CD4-positive, alpha-beta T cell treated with Interleukin-1 beta for 1 hour (primary cell): ENCODE results near the gene SLC34A3.
"Not testable (repeated sequence)": the region's sequence is repeated elsewhere in the genome, so short reads cannot be mapped to it uniquely, and the experiment has no call there.

Source experiments
- DNase-seq, 2 donors: peaks; one replicate each; pipeline ENCODE4 v3.0.0-alpha.2; 2020 to 2022

SLC34A3 gene

DNA sequence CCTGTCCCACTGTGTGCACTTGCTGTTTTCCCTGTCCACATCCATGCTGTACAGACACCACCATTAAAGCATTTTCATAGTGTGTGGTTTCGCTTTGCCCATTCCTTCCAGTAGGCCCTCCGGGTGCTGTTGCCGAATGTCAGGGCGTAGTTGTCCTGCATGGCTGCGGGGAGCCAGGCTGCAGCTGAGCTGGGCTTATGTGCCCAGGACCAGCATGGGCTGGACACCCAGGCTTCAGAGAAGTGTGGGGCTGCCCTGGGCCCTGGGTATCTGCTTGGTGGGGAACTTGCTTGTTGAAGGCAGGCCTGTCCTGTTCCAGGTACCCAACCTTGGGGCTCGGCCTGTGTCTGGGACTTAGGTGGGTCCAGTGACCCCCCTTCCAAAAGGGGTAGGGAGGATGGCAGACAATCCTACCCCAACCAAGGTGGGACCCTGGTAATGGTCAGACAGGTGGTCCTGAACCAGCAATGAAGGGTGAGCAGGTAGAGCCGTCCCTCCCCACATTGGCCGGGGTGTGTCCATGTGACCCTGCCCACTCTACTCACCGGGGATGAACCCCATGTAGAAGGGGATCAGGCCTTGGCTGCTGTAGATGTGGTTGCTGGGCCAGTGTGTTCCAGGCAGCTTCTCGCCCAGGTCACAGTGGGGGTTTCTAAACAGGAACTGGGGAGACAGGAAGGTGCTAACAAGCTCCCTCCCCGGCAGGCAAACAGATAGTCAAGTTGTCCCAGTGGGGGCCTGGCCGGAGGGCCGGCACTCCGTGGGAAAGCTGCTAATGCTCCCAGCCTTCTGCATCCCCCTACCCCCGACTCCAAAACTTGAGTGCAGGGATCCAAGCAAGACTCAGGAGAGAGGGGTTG is 13.2 kb downstream of the SLC34A3 start:
- DNase-seq: peak in 1 of 2 donors; percentile 11

DNA sequence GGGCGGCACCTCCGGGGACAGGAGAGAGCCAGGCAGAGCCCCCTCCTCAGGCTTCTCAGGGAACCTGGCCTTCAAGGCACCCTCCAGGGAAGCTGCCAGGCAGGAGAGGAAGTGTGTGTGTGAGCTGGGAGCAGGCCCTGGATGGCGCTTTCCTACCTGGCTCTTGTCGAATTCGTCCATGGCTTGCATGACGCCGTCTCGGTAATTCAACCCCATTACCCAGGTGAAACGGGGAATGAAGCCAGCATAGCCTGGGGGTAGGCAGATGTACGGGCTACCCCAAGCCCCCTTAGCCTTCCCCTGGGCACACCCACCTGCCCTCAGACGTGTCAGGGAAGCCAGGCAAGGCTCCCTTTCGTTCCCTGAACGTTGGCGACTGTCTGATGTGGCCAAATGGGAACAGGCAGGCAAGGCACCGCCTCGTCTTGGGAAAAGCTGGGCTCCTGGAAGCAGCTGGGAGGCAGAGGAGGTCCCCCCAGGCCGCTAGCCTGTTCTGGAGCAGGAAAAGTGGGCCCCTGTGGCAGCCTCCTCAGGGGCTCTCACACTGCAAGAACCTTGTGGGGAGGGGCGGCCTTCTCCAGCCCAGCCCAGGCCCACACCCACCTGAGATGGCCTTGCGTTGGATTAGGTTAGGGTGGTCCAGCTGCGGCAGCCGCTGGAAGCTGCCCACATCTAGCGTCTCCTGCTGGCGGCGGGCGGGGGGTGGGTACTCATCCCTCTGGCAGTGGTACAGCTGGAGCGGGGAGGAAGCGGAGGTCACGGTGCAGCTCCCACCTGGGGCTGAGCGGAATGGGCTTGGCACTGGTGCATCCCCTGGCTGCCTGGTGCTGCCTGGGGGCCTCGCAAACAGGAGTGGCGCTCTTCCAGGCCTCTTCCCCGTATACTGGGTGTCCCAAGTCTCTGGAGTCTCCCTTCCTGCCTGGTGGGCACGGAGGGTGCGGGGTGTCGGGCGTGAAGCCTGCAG is 14.1 kb downstream of the SLC34A3 start:
- DNase-seq: no peak

DNA sequence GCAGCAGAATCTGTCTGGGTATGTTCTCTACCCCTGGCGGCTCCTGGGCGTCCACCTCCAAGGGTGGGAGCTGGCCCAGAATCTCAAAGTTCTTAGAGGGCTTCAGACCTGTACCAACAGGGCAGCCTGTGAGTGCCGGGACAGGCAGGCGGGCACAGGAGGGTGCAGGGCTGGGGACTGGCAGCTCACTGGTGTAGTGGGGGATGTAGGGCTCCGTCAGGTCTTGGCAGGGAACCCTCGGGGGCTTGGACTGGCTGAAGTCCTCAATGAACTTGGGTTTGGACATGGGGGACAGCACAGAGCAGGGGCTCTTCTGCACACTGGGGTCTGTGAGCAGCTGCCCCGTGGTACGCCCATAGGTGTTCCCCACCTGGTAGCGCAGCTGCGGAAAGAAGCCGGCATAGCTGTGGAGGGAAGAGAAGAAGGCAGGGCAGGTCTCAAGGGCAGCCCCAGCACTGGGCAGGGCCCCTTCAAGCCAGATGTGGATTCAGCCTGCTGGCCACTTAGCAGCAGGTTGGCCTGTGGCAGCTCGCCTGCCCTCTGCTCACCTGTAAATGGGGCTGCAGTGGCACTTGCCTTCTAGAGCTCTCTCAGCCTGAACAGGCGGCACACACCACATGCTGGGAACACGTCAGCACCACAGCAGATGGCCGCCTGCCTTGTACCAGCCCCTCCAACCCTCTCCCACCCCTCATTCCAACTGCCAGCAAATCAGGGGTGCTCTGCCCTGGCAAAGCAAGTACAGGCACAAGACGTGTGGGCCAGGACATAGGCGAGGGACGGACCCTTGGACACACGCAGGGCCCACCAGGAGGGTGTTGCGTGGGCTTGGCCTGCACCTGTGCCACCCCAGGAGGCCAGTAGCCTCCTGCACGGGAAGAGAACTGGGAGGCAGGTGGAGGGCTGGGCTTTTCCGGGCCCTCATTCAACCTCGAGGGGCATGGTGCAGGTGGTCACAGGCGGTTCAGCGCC is 15.0 kb downstream of the SLC34A3 start:
- no peak for DNase-seq

DNA sequence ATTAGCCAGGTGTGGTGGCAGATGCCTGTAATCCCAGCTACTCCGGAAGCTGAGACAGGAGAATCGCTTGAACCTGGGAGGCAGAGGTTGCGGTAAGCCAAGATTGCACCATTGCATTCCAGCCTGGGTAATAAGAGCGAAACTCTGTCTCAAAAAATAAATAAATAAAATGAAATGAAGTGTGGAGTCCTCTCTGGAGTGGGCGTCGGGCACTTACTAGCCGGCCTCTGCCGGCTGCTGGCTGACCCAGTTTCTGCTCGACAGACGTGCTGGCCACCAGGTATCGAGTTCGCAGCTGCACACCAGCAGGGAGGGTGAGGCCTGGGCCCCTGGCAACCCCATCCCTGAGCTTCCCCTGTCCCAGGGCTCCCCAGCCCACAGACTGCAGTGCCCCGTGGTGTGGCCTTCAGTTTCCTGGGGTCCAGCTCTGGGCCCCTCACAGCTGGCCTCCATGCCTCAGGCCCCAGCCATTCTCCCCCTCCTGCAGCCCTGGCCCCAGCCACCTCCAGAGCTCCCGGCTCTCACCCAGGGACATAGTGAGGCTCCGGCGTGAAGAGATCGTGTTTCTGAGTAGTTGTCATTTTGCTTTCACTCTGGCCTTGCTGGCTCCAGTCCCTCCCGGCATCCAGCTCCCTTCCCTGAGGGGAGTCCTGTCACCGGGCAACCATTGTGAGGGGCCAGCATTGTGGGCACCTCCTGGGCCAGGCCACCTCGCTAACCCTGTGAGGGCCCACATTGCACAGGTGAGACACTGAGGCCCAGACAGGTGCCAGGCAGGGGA is 16.6 kb downstream of the SLC34A3 start:
- DNase-seq: no peak

DNA sequence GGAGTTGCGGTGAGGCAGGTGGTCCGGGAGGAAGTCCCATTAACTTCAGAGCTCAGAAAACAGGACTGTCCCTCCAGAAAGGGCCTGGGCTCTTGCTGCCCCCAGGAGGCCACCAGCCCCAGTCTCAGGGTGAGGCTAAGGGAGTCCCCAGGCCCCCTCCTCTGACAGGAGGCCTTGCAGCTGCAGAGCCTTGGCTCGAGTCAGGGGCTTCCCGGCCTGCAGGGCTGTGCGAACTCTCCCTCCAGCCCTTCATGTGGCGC is 17.1 kb downstream of the SLC34A3 start:
- DNase-seq: no peak

DNA sequence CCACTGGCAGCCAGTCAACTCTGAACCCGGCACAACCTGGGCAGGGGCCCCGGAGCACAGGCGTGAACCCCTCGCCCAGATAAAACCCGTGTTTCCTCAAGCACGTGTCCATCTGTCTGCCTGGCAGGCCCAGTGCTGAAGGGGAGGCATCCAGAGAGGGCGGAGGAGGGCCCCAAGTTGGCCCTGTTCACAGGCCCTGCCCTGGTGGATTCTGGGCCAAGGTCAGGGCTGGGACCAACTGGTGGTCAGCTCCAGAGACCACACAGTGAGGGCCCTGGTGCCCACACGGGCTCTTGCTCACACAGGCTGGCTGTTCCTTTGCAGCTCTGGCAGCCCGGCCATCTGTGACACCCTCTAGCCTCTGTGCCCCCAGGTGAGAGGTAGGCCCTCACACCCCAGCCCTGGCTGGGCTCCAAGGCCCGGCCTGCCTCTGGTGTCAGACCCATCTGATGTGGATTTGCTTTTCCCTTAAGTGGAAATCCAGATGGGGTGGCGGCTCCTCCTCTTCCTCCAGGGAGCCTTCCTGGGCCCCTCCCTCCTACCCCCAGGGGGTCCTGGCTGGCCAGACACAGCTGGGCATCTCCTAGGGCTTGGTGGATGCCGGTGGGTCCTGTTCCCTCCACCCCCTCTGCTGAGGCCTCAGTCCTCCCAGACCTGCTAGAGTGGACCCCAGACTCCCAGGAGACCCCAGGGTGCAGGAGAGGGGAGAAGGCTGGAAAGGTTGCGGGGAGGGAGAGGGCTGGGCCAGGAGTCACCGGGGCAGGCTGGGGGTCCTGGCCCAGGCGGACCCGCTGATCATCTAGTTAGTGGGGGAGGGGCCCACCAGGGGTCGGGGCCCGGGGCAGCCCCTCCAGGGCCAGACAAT is 19.9 kb downstream of the SLC34A3 start:
- no peak for DNase-seq

DNA sequence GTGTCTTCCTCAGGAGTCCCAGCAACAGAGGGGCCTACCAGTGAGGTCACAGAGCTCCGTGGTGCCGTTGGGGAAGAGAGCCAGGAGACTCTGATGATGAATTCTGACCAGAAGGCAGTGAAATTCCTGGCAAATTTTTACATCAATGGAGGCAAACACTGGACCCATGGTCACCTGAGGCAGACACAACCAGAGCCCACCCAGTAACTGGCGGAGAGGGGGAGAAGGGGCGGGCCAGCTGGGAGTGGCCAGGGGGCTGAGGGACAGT is 20.4 kb downstream of the SLC34A3 start, which contains the start of gene STPG3:
STPG3 (plus strand) TSS at position 93 of the 268 bp plus-strand sequence; CDS start at position 94, 1 bp downstream.
- DNase-seq: no peak

DNA sequence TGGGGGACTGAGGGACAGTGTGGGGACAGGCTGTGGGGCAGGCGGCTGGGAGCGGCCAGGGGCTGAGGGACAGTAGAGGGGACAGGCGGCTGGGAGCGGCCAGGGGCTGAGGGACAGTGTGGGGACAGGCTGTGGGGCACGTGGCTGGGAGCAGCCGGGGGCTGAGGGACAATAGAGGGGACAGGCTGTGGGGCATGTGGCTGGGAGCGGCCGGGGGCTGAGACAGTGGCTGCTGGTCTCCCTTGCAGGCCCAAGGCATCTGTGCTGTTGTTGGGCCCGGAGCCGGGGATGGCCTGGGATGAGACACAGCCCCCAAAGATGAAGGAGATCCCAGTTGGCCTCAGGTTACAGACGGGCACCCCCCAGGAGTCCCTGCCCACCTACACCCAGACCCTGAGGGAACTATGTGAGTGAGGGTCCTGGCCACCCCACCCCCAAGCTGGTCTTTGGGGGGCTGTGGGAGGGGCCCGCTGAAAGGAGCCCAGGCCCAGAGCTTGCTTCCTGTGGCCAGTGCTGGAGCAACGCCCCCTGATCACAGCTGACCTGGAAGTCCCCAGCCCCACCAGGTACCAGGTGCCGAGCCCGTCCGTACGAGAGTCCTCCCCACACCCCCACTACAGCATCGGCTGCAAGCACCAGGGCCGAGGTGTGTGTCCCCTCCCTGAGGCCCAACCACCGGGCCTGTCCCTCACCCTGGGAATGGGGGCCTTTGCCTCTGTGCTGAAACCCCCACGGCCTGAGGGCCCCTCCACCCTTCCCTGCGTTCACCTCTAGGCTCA is 21.0 kb downstream of the SLC34A3 start:
- DNase-seq: no peak

DNA sequence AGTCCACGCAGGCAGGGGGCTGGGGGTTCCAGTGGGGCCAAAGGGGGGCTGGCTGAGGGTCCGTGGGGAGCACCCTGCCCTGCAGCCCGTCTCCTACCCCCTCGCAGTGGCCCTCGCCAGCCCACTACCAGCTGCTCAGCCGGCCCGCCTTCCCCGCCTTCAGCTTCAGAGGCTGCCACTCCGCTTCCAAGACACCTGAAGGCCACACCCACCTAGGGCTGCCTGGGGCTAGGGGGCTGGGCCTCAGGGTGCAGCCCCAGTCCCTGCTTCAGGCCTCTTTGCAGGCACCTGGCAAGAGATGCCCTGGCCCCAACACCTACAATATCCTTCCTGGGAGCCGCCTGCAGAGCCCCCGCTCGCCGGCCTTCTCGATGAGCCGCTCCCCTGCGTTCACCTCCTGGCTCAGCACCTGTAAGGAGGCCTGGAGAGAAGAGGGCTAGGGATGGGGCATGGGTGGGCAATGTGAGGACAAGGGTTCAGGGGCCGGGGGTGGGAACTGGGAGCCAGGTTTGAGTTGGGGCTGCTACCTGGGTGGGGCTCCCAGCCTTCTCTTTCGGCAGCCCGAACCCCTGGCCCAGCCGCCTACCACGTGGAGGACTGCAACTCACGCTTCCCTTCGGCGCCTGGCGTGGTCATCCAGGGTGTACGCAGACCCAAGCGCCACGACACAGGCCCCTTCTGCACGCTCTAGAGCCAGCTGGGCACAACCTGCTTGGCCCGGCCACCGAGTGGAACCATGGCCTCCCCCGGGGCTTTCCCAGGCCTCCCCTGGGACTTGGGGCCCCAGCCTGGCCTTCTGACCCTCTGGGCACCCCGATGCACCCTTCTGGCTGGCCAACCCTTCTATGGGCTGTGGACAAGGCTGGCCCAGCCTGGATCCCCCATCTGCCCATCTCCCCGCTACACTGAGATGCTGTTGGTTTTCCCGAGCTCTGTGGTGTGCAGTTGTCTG is 22.1 kb downstream of the SLC34A3 start:
- DNase-seq: no peak

DNA sequence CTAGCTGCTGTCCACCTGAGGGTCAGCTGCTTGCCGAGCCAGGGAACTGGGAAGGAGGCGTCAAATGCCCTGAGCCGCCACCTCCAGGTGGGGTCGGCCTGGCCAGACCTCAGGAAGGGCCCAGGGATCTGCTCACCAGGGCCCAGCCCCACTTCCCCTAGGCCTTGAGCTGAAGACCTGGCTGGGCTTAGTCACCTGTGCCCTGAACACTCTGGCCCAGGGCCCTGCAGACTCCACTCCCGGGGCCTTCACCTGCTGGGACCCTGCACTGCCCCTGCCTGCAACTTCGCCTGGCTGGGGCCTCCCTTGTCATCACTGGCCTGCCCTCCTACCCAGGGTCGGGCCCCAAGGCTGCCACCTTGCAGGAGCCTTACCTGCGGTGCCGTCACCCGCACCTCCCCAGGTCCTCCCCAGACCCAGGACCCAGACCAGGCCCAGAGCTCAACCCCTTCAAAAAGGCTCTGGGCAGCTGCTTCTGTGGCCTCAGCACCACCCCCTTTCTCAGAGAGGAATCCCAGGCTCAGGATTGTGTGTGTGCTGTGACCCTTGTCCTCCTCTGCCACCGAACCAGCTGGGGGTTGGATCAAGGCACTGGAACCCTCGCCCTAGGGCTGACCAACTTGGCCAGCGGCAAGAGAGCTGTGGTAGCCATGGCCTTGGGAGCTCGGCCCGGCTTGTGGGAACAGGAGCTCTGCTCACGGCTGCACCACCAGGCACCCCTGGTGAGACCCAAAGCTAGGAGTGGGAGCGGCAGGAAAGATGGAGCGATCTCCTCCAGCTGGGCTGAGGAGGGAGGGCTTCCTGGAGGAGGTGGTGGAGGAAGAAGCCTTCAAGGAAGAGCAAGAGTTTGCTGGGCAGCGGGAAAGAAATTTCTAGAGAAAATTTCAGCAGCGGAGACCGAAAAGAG is 23.3 kb downstream of the SLC34A3 start:
- DNase-seq: no peak

DNA sequence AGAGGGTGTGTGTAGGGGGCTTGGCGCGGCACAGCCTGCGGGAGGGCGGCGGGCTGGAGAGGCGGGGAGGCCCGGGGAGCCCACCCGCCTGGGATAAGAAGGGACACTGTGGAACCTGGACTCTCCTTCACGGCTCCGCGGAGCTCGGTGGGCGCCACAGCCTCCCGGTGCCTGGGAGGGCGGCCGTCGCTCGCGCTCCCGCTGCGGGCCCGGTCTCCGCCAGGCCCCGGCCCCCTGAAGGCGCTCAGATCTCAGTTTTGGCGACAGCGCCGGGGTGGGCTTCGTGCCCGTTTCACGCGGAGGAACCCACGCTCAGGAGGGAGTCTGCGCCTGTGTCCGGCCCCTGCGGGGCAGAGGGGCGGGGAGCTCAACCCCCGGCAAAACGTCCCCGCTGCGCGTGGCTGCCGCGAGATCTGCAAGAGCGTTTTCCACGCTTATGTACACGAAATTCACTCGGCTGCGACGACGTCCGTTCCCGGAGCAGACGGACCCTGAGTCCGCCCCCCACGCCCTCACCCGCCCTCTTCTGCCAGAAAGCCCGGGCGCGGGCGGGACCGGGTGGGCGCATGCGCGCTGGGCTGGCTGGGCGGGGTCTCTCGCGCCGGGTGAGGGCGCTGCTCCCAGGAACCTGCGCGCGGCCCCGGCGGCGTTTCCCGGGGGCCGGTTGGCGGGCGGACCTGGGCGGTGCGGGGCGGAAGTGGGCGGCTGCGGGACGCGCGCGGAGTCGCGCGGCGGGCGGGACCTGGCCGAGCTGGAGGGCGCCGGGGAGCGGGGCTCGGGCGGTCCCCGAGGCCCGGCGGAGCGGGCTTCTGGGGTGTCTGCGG is 24.1 kb downstream of the SLC34A3 start, which contains the start of gene NELFB:
NELFB (plus strand) TSS at position 704 of the 824 bp plus-strand sequence.
- peak; percentile 93 to 96 for DNase-seq

DNA sequence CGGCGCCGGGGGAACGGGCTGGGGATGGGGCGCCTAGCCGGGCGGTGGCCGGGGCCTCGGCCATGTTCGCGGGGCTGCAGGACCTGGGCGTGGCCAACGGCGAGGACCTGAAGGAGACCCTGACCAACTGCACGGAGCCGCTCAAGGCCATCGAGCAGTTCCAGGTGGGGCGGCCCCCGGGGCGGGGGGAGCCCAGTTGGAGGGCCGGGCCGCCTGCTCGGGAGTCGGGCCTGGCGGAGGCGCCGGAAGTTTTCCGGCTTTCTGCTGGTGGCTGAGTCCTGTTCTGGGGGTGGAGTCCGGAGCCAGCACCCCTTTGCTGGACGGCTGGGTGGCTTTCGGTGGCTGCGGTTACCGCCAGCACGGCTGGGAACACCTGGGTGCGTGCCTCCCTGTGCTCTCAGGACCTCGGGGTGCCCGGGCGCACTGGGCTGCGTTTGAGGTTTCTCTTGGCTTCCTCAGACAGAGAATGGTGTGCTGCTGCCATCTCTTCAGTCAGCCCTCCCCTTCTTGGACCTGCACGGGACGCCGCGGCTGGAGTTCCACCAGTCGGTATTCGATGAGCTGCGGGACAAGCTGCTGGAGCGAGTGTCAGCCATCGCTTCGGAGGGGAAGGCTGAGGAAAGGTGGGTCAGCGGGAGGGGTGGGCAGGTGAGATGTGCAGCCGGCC is 24.9 kb downstream of the SLC34A3 start:
- no peak for DNase-seq

DNA sequence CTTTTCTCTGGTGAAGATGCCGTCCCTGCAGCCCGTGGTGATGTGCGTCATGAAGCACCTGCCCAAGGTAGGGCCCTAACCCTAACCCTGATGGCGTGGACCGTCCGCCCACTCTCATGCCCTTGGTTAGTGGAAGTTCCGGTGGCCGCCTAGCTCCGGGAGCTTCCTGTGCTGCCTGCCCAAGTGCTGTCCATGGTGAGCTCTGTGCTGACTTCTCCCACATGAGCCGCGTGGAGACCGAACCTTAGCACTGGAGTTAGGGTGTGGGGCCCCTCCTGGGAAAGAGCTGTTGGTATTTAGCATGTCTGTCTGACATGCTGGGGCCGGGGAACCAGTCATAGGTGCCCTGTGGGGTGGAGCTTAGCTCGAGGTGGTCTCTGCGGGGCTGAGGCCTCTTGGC is 25.7 kb downstream of the SLC34A3 start:
- DNase-seq: no peak

DNA sequence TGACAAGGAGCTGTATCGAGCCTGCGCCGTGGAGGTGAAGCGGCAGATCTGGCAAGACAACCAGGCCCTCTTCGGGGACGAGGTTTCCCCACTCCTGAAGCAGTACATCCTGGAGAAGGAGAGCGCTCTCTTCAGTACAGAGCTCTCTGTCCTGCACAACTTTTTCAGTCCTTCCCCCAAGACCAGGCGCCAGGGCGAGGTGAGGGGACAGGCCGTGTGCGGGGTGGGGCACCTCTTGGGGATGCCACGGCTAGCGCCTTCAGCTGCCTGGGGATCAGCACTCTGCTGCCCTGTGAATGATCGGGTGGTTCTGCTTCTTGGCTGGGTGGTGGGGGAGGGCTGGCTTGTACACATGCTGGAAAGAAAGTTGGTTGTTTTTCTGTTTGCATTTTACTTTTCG is 26.2 kb downstream of the SLC34A3 start:
- no peak for DNase-seq

DNA sequence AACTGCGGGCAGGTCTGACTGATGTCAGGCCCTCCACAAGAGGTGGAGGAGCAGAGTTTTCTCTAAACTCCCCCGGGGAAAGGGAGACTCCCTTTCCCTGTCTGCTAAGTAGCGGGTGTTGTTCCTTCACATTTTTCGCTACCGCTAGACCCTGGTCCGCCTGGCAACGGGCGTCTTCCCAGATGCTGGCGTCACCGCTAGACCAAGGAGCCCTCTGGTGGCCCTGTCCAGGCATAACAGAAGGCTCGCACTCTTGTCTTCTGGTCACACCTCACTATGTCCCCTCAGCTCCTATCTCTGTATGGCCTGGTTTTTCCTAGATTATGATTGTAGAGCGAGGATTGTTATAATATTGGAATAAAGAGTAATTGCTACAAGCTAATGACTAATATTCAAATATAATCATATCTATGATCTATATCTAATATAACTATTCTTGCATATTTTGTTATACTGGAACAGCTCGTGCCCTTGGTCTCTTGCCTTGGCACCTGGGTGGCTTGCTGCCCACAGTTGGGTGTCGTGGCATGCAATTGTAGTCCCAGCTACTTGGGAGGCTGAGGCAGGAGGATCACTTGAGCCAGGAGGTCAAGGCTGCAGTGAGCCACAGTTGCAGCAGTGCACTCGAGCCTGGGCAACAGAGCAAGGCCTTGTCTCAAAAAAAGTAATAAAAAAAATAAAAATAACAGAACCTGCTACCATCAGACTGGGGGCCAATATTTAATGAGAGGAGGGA is 31.6 kb downstream of the SLC34A3 start:
- not testable (repeated sequence) for DNase-seq

DNA sequence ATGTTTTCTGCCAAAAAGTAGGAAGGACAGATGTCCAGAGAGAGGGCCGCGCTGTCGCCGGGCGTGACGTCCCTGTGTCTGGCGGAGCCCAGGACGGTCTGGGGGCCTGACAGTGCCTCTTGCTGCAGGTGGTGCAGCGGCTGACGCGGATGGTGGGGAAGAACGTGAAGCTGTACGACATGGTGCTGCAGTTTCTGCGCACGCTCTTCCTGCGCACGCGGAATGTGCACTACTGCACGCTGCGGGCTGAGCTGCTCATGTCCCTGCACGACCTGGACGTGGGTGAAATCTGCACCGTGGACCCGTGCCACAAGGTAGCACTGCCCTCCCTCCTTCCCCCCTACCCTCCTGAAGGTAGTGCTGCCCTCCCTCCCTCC is 32.2 kb downstream of the SLC34A3 start:
- no peak for DNase-seq
